Epithelial cell of proximal tubule (primary cell): Measurements from ENCODE around the gene SLC2A13. TPM values are rescaled to one million over a fixed set of nuclear protein-coding genes. Genes with fewer than 3 reads are reported as not detected.

ENCODE experiments used
- DNase-seq: peaks from one replicate; pipeline ENCODE4 v3.0.0-alpha.2; 2011; ENCODE audit warnings: low read depth
- H3K4me3 ChIP-seq: 2 replicates; pipeline ENCODE4 v1.5.1; 2011; ENCODE audit warnings: low read depth, mild to moderate bottlenecking, low read length
- total RNA-seq: library from RNA; depleted of rRNA; stranded (reverse); fragments of >200 nt; gene quantifications from 2 replicates; pipeline ENCODE4 v1.2.3, GENCODE V29; 2015
- TF ChIP-seq, protein P1 (sequence below): conservative IDR thresholded peaks from 2 replicates; pipeline ENCODE4 v1.5.1; 2012; ENCODE audit warnings: low read depth, mild to moderate bottlenecking, low read length

The SLC2A13 gene
- total RNA-seq, 1 donor from 2014 or later: 4.6 TPM

- peak; percentile 93 for DNase-seq
- TF ChIP-seq, protein P1, sequence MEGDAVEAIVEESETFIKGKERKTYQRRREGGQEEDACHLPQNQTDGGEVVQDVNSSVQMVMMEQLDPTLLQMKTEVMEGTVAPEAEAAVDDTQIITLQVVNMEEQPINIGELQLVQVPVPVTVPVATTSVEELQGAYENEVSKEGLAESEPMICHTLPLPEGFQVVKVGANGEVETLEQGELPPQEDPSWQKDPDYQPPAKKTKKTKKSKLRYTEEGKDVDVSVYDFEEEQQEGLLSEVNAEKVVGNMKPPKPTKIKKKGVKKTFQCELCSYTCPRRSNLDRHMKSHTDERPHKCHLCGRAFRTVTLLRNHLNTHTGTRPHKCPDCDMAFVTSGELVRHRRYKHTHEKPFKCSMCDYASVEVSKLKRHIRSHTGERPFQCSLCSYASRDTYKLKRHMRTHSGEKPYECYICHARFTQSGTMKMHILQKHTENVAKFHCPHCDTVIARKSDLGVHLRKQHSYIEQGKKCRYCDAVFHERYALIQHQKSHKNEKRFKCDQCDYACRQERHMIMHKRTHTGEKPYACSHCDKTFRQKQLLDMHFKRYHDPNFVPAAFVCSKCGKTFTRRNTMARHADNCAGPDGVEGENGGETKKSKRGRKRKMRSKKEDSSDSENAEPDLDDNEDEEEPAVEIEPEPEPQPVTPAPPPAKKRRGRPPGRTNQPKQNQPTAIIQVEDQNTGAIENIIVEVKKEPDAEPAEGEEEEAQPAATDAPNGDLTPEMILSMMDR: no peak
- H3K4me3 ChIP-seq: no peak overlapping the region
Measured at GRCh38 chr12:40002178-40003169, 103.4 kb downstream of the SLC2A13 start.

DNA sequence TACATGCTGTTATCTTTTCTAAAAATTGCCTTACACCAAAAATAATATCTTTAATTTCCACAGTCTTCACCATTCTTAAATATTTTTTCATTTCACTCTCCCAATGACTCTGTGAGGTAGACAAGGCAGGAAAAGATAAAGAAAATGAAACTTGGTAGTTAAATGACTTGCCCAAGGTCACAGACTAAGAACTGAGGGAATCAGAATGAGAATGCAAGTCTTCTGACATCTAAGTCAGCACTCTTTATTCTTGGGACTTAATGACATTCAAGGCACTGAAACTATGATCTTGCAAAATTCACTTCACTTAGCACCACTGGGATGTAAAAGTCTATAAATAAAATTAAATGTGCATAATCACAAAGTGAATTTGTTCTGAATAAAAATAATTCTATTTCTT, 104.5 kb downstream of the SLC2A13 start:
- TF ChIP-seq, protein P1: no peak
- no peak overlapping the region for H3K4me3 ChIP-seq

DNA sequence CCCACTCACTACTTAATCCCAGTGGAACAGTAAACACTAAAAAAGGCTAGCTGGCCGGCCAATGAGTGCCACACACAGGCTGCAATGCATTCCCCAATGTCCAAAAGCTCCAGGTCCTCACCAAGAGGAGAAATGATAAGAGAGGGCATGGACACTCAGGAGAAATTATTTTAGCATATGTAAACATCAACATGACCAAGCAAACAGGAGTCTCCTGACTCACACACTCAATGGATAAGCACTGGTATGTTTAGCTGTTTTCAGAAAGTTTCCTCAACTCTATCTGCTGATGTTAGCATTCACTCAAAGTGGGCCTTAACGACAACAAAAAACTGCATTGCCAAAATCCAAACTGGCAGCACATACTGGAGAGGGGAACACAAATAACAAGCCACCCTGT, 105.0 kb downstream of the SLC2A13 start:
- TF ChIP-seq, protein P1: no peak
- DNase-seq: no peak
- no peak overlapping the region for H3K4me3 ChIP-seq

More for the DNA sequence above, 104.5 kb downstream of the SLC2A13 start:
- no peak for DNase-seq

- no peak for DNase-seq
Measured at GRCh38 chr12:39993268-39993667, 112.6 kb downstream of the SLC2A13 start.

GRCh38 chr12:39990122-39991101, 115.5 kb downstream of the SLC2A13 start:
- H3K4me3 ChIP-seq: no peak overlapping the region
- DNase-seq: no peak
- TF ChIP-seq, protein P1: peak; percentile 89

More at GRCh38 chr12:39993268-39993667, 112.6 kb downstream of the SLC2A13 start:
- TF ChIP-seq, protein P1: no peak
- no peak overlapping the region for H3K4me3 ChIP-seq

- TF ChIP-seq, protein P1: no peak
- no peak overlapping the region for H3K4me3 ChIP-seq
- DNase-seq: no peak
Measured at GRCh38 chr12:39989501-39989900, 116.4 kb downstream of the SLC2A13 start.
